ENCODE data around the gene CASP2.

- TF ChIP-seq CTCF (conservative IDR thresholded peaks at IDR 0.05 in 1 of 2, IDR thresholded peaks at IDR 0.05 in 1 of 2; ENCODE audit: low read depth in 1 of 2, low read length in 2 of 2) (no peak), EZH2 (IDR thresholded peaks at IDR 0.05; ENCODE audit: low read length, missing control alignments) (no peak)
These were observed 6.0 kb upstream of the CASP2 start for GRCh38 chr7:143282124-143282523.

All from fibroblast of lung (primary cell).